ENCODE measurements around the gene DNHD1.

DNHD1 gene

GRCh38 chr11:6566704-6567370 is 69.8 kb downstream of the DNHD1 start:
- WGBS: 86% methylated on average over 13 of the region's 13 CpGs
- Histone ChIP-seq H3K4me1 (ENCODE audit: insufficient read depth, low read length) (peaks cover 18% of the 10 kb centered on the region), H3K27ac (ENCODE audit: low read depth, low read length) (no peak overlapping the region), H3K27me3 (ENCODE audit: insufficient read depth, low read length) (no peaks in the 10 kb centered on the region), H3K4me3 (ENCODE audit: low read length) (no peak overlapping the region), H3K9me3 (ENCODE audit: insufficient read depth, low read depth, low read length) (no peaks in the 10 kb centered on the region), H3K9ac (ENCODE audit: low read depth, low read length) (no peak overlapping the region), H3K36me3 (ENCODE audit: insufficient read depth, low read length) (no peaks in the 10 kb centered on the region)

GRCh38 chr11:6567371-6567745 is 70.3 kb downstream of the DNHD1 start:
- peaks cover 18% of the 10 kb centered on the region for H3K4me1 ChIP-seq (ENCODE audit: insufficient read depth, low read length)
- H3K9me3 ChIP-seq (ENCODE audit: insufficient read depth, low read depth, low read length): no peaks in the 10 kb centered on the region
- no peaks in the 10 kb centered on the region for H3K27me3 ChIP-seq (ENCODE audit: insufficient read depth, low read length)
- H3K4me3 ChIP-seq (ENCODE audit: low read length): no peak overlapping the region
- 96% methylated on average over 7 of the region's 7 CpGs for WGBS
- no peaks in the 10 kb centered on the region for H3K36me3 ChIP-seq (ENCODE audit: insufficient read depth, low read length)
- H3K27ac ChIP-seq (ENCODE audit: low read depth, low read length): no peak overlapping the region
- H3K9ac ChIP-seq (ENCODE audit: low read depth, low read length): no peak overlapping the region

- no peak overlapping the region for H3K9ac ChIP-seq (ENCODE audit: low read depth, low read length)
- peaks cover 15% of the 10 kb centered on the region for H3K4me1 ChIP-seq (ENCODE audit: insufficient read depth, low read length)
- 77% methylated on average over 4 of the region's 4 CpGs for WGBS
- H3K4me3 ChIP-seq (ENCODE audit: low read length): no peak overlapping the region
- no peak overlapping the region; the same call in 1 of the 2 replicates for H3K27ac ChIP-seq (ENCODE audit: low read depth, low read length)
- H3K27me3 ChIP-seq (ENCODE audit: insufficient read depth, low read length): no peaks in the 10 kb centered on the region
- no peaks in the 10 kb centered on the region for H3K36me3 ChIP-seq (ENCODE audit: insufficient read depth, low read length)
- no peaks in the 10 kb centered on the region for H3K9me3 ChIP-seq (ENCODE audit: insufficient read depth, low read depth, low read length)
These were observed 71.3 kb downstream of the DNHD1 start for GRCh38 chr11:6568191-6568918.

GRCh38 chr11:6569706-6570105 is 72.6 kb downstream of the DNHD1 start:
- Histone ChIP-seq H3K4me3 (ENCODE audit: low read length) (no peak overlapping the region), H3K4me1 (ENCODE audit: insufficient read depth, low read length) (peaks cover 13% of the 10 kb centered on the region), H3K27me3 (ENCODE audit: insufficient read depth, low read length) (no peaks in the 10 kb centered on the region), H3K9ac (ENCODE audit: low read depth, low read length) (no peak overlapping the region), H3K36me3 (ENCODE audit: insufficient read depth, low read length) (no peaks in the 10 kb centered on the region), H3K9me3 (ENCODE audit: insufficient read depth, low read depth, low read length) (no peaks in the 10 kb centered on the region), H3K27ac (ENCODE audit: low read depth, low read length) (no peak overlapping the region)
- 85% methylated on average over 5 of the region's 5 CpGs for WGBS

DNA sequence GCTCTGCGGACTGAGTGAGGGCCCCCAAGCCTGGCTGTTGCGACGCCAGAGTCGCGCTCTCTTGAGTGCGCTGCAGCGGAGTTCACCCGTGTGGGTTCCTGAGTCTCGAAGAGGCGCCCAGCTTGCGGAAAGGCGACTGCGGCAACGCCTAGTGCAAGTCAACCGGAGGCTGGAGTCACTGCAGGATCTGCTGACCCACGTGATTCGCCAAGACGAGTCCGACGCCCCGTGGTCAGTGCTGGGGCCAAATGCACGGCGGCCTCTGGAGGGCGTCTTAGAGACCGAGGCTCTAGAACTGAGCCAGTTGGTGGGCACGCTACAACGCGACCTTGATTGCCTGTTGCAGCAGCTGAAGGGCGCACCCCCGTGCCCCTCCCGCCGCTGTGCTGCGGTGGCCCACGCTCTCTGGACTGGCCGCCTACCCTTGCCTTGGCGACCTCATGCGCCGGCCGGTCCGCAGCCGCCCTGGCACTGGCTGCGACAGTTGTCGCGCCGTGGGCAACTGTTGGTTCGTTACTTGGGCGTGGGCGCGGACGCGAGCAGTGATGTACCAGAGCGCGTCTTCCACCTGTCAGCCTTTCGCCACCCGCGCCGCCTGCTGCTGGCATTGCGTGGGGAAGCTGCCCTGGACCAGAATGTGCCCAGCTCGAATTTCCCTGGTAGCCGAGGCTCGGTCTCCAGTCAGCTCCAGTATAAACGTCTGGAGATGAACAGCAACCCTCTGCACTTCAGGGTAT is 73.8 kb downstream of the DNHD1 start:
- Histone ChIP-seq H3K9me3 (ENCODE audit: insufficient read depth, low read depth, low read length) (no peaks in the 10 kb centered on the region), H3K27ac (ENCODE audit: low read depth, low read length) (no peak overlapping the region), H3K36me3 (ENCODE audit: insufficient read depth, low read length) (no peaks in the 10 kb centered on the region), H3K4me1 (ENCODE audit: insufficient read depth, low read length) (peaks cover 5% of the 10 kb centered on the region; the same call in 1 of the 2 replicates), H3K4me3 (ENCODE audit: low read length) (no peak overlapping the region), H3K27me3 (ENCODE audit: insufficient read depth, low read length) (no peaks in the 10 kb centered on the region), H3K9ac (ENCODE audit: low read depth, low read length) (no peak overlapping the region)
- 97% methylated on average over 62 of the region's 62 CpGs for WGBS

GRCh38 chr11:6571434-6572008 is 74.4 kb downstream of the DNHD1 start:
- Histone ChIP-seq H3K9me3 (ENCODE audit: insufficient read depth, low read depth, low read length) (no peaks in the 10 kb centered on the region), H3K27me3 (ENCODE audit: insufficient read depth, low read length) (no peaks in the 10 kb centered on the region), H3K4me3 (ENCODE audit: low read length) (no peak overlapping the region), H3K4me1 (ENCODE audit: insufficient read depth, low read length) (peaks cover 5% of the 10 kb centered on the region; the same call in 1 of the 2 replicates), H3K9ac (ENCODE audit: low read depth, low read length) (no peak overlapping the region), H3K27ac (ENCODE audit: low read depth, low read length) (no peak overlapping the region), H3K36me3 (ENCODE audit: insufficient read depth, low read length) (no peaks in the 10 kb centered on the region)
- WGBS: 91% methylated on average over 22 of the region's 22 CpGs

- Histone ChIP-seq H3K4me3 (ENCODE audit: low read length) (no peak overlapping the region), H3K9ac (ENCODE audit: low read depth, low read length) (no peak overlapping the region), H3K9me3 (ENCODE audit: insufficient read depth, low read depth, low read length) (no peaks in the 10 kb centered on the region), H3K36me3 (ENCODE audit: insufficient read depth, low read length) (no peaks in the 10 kb centered on the region), H3K4me1 (ENCODE audit: insufficient read depth, low read length) (peaks cover 5% of the 10 kb centered on the region; the same call in 1 of the 2 replicates), H3K27me3 (ENCODE audit: insufficient read depth, low read length) (no peaks in the 10 kb centered on the region), H3K27ac (ENCODE audit: low read depth, low read length) (no peak overlapping the region)
- WGBS: 92% methylated on average over 2 of the region's 2 CpGs
These were observed 75.1 kb downstream of the DNHD1 start for GRCh38 chr11:6572215-6572614.

DNA sequence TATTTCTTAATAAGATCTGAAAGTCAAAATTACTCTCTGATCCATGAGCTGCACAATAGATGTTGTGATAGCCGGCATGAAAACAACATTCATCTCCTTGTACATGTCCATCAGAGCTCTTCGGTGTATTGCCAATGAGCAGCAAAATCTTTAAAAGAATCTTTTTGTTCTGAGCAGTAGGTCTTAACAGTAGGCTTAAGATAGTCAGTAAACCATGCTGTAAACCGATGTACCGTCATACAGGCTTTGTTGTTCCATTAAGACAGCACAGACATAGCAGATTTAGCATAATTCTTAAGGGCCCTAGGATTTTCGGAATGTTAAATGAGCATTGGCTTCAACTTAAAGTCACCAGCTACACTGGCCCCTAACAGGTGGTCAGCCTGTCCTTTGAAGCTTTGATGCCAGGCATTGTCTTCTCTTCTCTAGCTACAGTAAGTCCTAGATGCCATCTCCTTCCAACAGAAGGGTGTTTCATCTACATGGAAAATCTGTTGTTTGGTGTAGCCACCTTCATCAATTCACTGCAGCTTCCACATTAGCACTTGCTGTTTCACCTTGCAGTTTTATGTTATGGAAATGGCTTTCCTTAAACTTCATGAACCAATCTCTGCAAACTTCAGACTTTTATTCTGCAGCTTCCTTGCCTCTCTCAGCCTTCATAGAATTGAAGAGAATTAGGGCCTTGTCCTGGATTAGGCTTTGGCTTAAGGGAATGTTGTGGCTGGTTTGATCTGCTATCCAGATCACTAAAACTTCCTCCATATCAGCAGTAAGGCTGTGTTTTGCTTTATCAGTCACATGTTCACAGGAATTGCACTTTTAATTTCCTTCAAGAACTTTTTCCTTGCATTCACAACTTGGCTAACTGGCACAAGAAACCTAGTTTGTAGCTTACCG is 78.0 kb downstream of the DNHD1 start:
- Histone ChIP-seq H3K9me3 (ENCODE audit: insufficient read depth, low read depth, low read length) (no peaks in the 10 kb centered on the region), H3K27ac (ENCODE audit: low read depth, low read length) (no peak overlapping the region), H3K36me3 (ENCODE audit: insufficient read depth, low read length) (no peaks in the 10 kb centered on the region), H3K4me1 (ENCODE audit: insufficient read depth, low read length) (no peaks in the 10 kb centered on the region), H3K27me3 (ENCODE audit: insufficient read depth, low read length) (no peaks in the 10 kb centered on the region), H3K9ac (ENCODE audit: low read depth, low read length) (no peak overlapping the region), H3K4me3 (ENCODE audit: low read length) (no peak overlapping the region)
- 92% methylated on average over 6 of the region's 6 CpGs for WGBS

- no peaks in the 10 kb centered on the region for H3K4me1 ChIP-seq (ENCODE audit: insufficient read depth, low read length)
- no peak overlapping the region for H3K27ac ChIP-seq (ENCODE audit: low read depth, low read length)
- H3K27me3 ChIP-seq (ENCODE audit: insufficient read depth, low read length): no peaks in the 10 kb centered on the region
- H3K9me3 ChIP-seq (ENCODE audit: insufficient read depth, low read depth, low read length): no peaks in the 10 kb centered on the region
- H3K4me3 ChIP-seq (ENCODE audit: low read length): no peak overlapping the region
- no peaks in the 10 kb centered on the region; the same call in 1 of the 2 replicates for H3K36me3 ChIP-seq (ENCODE audit: insufficient read depth, low read length)
- H3K9ac ChIP-seq (ENCODE audit: low read depth, low read length): no peak overlapping the region
- WGBS: 87% methylated on average over 5 of the region's 6 CpGs
These were observed 79.6 kb downstream of the DNHD1 start for GRCh38 chr11:6576471-6577373.

DNA sequence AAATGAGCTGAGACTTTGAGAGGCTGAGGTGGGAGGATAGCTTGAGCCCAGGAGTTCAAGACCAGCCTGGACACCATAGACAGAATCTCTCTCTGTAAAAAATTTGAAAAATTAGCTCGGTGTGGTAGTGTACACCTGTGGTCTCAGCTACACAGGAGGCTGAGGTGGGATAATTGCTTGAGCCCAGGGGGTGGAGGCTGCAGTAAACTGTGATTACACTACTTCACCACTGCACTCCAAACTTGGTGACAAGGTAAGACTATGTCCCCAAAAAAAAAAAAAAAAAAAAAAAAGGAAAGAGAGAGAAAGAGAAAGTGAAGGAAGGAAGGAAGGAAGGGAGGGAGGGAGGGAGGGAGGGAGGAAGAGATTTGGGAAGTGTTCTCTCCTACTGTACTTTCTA is 81.1 kb downstream of the DNHD1 start:
- Histone ChIP-seq H3K4me1 (ENCODE audit: insufficient read depth, low read length) (no peaks in the 10 kb centered on the region), H3K27ac (ENCODE audit: low read depth, low read length) (no peak overlapping the region), H3K9ac (ENCODE audit: low read depth, low read length) (no peak overlapping the region), H3K36me3 (ENCODE audit: insufficient read depth, low read length) (no peaks in the 10 kb centered on the region; the same call in 1 of the 2 replicates), H3K27me3 (ENCODE audit: insufficient read depth, low read length) (no peaks in the 10 kb centered on the region), H3K9me3 (ENCODE audit: insufficient read depth, low read depth, low read length) (no peaks in the 10 kb centered on the region), H3K4me3 (ENCODE audit: low read length) (no peak overlapping the region)
- WGBS: 100% methylated on average over 1 of the region's 1 CpG

Measured in HUES64 (cell line).